Activated CD8-positive, alpha-beta memory T cell treated with anti-CD3 and anti-CD28 coated beads, Interleukin-2, amount 50 U/mL, for 24 hours (primary cell): Measurements from ENCODE around the gene MACROD2.
"Not testable (repeated sequence)": the region's sequence is repeated elsewhere in the genome, so short reads cannot be mapped to it uniquely, and the experiment has no call there.

Source experiments
- DNase-seq: peaks from one replicate; pipeline ENCODE4 v3.0.0-alpha.2; 2020; ENCODE audit errors: extremely low read depth

The MACROD2 gene

GRCh38 chr20:14915356-14915755, 920.0 kb downstream of the MACROD2 start:
- DNase-seq = no peak

- no peak for DNase-seq
Observed at GRCh38 chr20:14916360-14916920, 921.1 kb downstream of the MACROD2 start.

GRCh38 chr20:14918281-14918680, 923.0 kb downstream of the MACROD2 start:
- DNase-seq = no peak

GRCh38 chr20:14918976-14919375, 923.7 kb downstream of the MACROD2 start:
- no peak for DNase-seq

- DNase-seq = no peak
Observed at GRCh38 chr20:14919501-14920081, 924.3 kb downstream of the MACROD2 start.

- no peak for DNase-seq
Observed at GRCh38 chr20:14921513-14921912, 926.2 kb downstream of the MACROD2 start.

- DNase-seq = no peak
Observed at GRCh38 chr20:14922503-14923267, 927.4 kb downstream of the MACROD2 start.

GRCh38 chr20:14924433-14924832, 929.1 kb downstream of the MACROD2 start:
- no peak for DNase-seq

- DNase-seq = no peak
Observed at GRCh38 chr20:14925300-14925699, 930.0 kb downstream of the MACROD2 start.

GRCh38 chr20:14926436-14926835, 931.1 kb downstream of the MACROD2 start:
- DNase-seq = not testable (repeated sequence)

GRCh38 chr20:14928083-14928482, 932.8 kb downstream of the MACROD2 start:
- no peak for DNase-seq

- DNase-seq = no peak
Observed at GRCh38 chr20:14929388-14929787, 934.1 kb downstream of the MACROD2 start.

GRCh38 chr20:14932040-14932439, 936.7 kb downstream of the MACROD2 start:
- no peak for DNase-seq

- no peak for DNase-seq
Observed at GRCh38 chr20:14935285-14935684, 940.0 kb downstream of the MACROD2 start.

GRCh38 chr20:14937021-14937420, 941.7 kb downstream of the MACROD2 start:
- DNase-seq = no peak

- no peak for DNase-seq
Observed at GRCh38 chr20:14937846-14938245, 942.5 kb downstream of the MACROD2 start.

- no peak for DNase-seq
Observed at GRCh38 chr20:14947536-14947935, 952.2 kb downstream of the MACROD2 start.

GRCh38 chr20:14947946-14948345, 952.6 kb downstream of the MACROD2 start:
- DNase-seq = no peak

- no peak for DNase-seq
Observed at GRCh38 chr20:14948416-14948815, 953.1 kb downstream of the MACROD2 start.

- DNase-seq = no peak
Observed at GRCh38 chr20:14950633-14951032, 955.3 kb downstream of the MACROD2 start.

GRCh38 chr20:14951105-14951504, 955.8 kb downstream of the MACROD2 start:
- DNase-seq = no peak

- no peak for DNase-seq
Observed at GRCh38 chr20:14951707-14952418, 956.5 kb downstream of the MACROD2 start.

GRCh38 chr20:14953736-14954135, 958.4 kb downstream of the MACROD2 start:
- DNase-seq = no peak
